ENCODE results near the gene NECAP2. TPM values are rescaled to one million over a fixed set of nuclear protein-coding genes. Genes with fewer than 3 reads are reported as not detected.
"Not testable (repeated sequence)": the region's sequence is repeated elsewhere in the genome, so short reads cannot be mapped to it uniquely, and the experiment has no call there.

NECAP2 gene
- total RNA-seq, 1 experiment from 2014 or later, result 80.0 TPM

GRCh38 chr1:16459352-16459925 is 18.9 kb downstream of the NECAP2 start:
- no peak overlapping the region for H3K4me3 ChIP-seq (ENCODE audit: insufficient read depth, low read depth, low read length)
- no peak for DNase-seq
- H3K36me3 ChIP-seq (replicated peaks; ENCODE audit: control insufficient read depth, insufficient read depth, low read length), result peaks cover 14% of the 10 kb centered on the region
- no peaks in the 10 kb centered on the region for H3K27me3 ChIP-seq (ENCODE audit: control insufficient read depth, insufficient read depth, low read length)

GRCh38 chr1:16461681-16462080 is 21.2 kb downstream of the NECAP2 start:
- peaks cover 11% of the 10 kb centered on the region for H3K36me3 ChIP-seq (replicated peaks; ENCODE audit: control insufficient read depth, insufficient read depth, low read length)
- DNase-seq, result no peak
- no peaks in the 10 kb centered on the region for H3K27me3 ChIP-seq (ENCODE audit: control insufficient read depth, insufficient read depth, low read length)
- H3K4me3 ChIP-seq (ENCODE audit: insufficient read depth, low read depth, low read length), result no peak overlapping the region

- Histone ChIP-seq H3K36me3 (replicated peaks; ENCODE audit: control insufficient read depth, insufficient read depth, low read length) (peaks cover 10% of the 10 kb centered on the region), H3K27me3 (ENCODE audit: control insufficient read depth, insufficient read depth, low read length) (no peaks in the 10 kb centered on the region), H3K4me3 (ENCODE audit: insufficient read depth, low read depth, low read length) (no peak overlapping the region)
- DNase-seq, result no peak
These were observed 22.3 kb downstream of the NECAP2 start for GRCh38 chr1:16462773-16463330.

GRCh38 chr1:16464917-16465625 is 24.5 kb downstream of the NECAP2 start:
- Histone ChIP-seq H3K36me3 (replicated peaks; ENCODE audit: control insufficient read depth, insufficient read depth, low read length) (peaks cover 1% of the 10 kb centered on the region; the same call in 1 of the 2 replicates), H3K4me3 (ENCODE audit: insufficient read depth, low read depth, low read length) (no peak overlapping the region), H3K27me3 (ENCODE audit: control insufficient read depth, insufficient read depth, low read length) (no peaks in the 10 kb centered on the region)
- DNase-seq, result no peak

- H3K36me3 ChIP-seq (replicated peaks; ENCODE audit: control insufficient read depth, insufficient read depth, low read length), result no peaks in the 10 kb centered on the region; the same call in 1 of the 2 replicates
- no peak overlapping the region for H3K4me3 ChIP-seq (ENCODE audit: insufficient read depth, low read depth, low read length)
- DNase-seq, result no peak
- H3K27me3 ChIP-seq (ENCODE audit: control insufficient read depth, insufficient read depth, low read length), result no peaks in the 10 kb centered on the region
These were observed 28.0 kb downstream of the NECAP2 start for GRCh38 chr1:16468558-16468957.

GRCh38 chr1:16474166-16474800 is 33.8 kb downstream of the NECAP2 start:
- Histone ChIP-seq H3K27me3 (ENCODE audit: control insufficient read depth, insufficient read depth, low read length) (no peaks in the 10 kb centered on the region), H3K36me3 (replicated peaks; ENCODE audit: control insufficient read depth, insufficient read depth, low read length) (peaks cover 6% of the 10 kb centered on the region), H3K4me3 (ENCODE audit: insufficient read depth, low read depth, low read length) (no peak overlapping the region)
- peak; percentile 55 for DNase-seq

- peak; percentile 88 for DNase-seq
- not testable (repeated sequence) for H3K4me3 ChIP-seq (ENCODE audit: insufficient read depth, low read depth, low read length); H3K27me3 ChIP-seq (ENCODE audit: control insufficient read depth, insufficient read depth, low read length); H3K36me3 ChIP-seq (replicated peaks; ENCODE audit: control insufficient read depth, insufficient read depth, low read length)
These were observed 34.4 kb downstream of the NECAP2 start for GRCh38 chr1:16474891-16475290.

- DNase-seq, result peak; percentile 39
- H3K36me3 ChIP-seq (replicated peaks; ENCODE audit: control insufficient read depth, insufficient read depth, low read length); H3K27me3 ChIP-seq (ENCODE audit: control insufficient read depth, insufficient read depth, low read length); H3K4me3 ChIP-seq (ENCODE audit: insufficient read depth, low read depth, low read length): not testable (repeated sequence)
These were observed 35.5 kb downstream of the NECAP2 start for GRCh38 chr1:16475771-16476770.

GRCh38 chr1:16478091-16478490 is 37.6 kb downstream of the NECAP2 start:
- peak; percentile 29 for DNase-seq
- Histone ChIP-seq H3K4me3 (ENCODE audit: insufficient read depth, low read depth, low read length) (no peak overlapping the region), H3K27me3 (ENCODE audit: control insufficient read depth, insufficient read depth, low read length) (no peaks in the 10 kb centered on the region), H3K36me3 (replicated peaks; ENCODE audit: control insufficient read depth, insufficient read depth, low read length) (peaks cover 9% of the 10 kb centered on the region)

GRCh38 chr1:16483146-16483545 is 42.6 kb downstream of the NECAP2 start:
- not testable (repeated sequence) for H3K4me3 ChIP-seq (ENCODE audit: insufficient read depth, low read depth, low read length); DNase-seq; H3K27me3 ChIP-seq (ENCODE audit: control insufficient read depth, insufficient read depth, low read length)
- peaks cover 17% of the 10 kb centered on the region for H3K36me3 ChIP-seq (replicated peaks; ENCODE audit: control insufficient read depth, insufficient read depth, low read length)

- H3K4me3 ChIP-seq (ENCODE audit: insufficient read depth, low read depth, low read length); H3K27me3 ChIP-seq (ENCODE audit: control insufficient read depth, insufficient read depth, low read length): not testable (repeated sequence)
- DNase-seq, result peak; percentile 53
These were observed 43.3 kb downstream of the NECAP2 start for GRCh38 chr1:16483639-16484500.

GRCh38 chr1:16484501-16484835 is 43.9 kb downstream of the NECAP2 start:
- peaks cover 13% of the 10 kb centered on the region for H3K36me3 ChIP-seq (replicated peaks; ENCODE audit: control insufficient read depth, insufficient read depth, low read length)
- H3K4me3 ChIP-seq (ENCODE audit: insufficient read depth, low read depth, low read length), result no peak overlapping the region
- DNase-seq, result no peak
- H3K27me3 ChIP-seq (ENCODE audit: control insufficient read depth, insufficient read depth, low read length), result no peaks in the 10 kb centered on the region

More at GRCh38 chr1:16483639-16484500, 43.3 kb downstream of the NECAP2 start:
- peaks cover 13% of the 10 kb centered on the region for H3K36me3 ChIP-seq (replicated peaks; ENCODE audit: control insufficient read depth, insufficient read depth, low read length)

GRCh38 chr1:16484931-16485330 is 44.4 kb downstream of the NECAP2 start:
- Histone ChIP-seq H3K4me3 (ENCODE audit: insufficient read depth, low read depth, low read length) (no peak overlapping the region), H3K36me3 (replicated peaks; ENCODE audit: control insufficient read depth, insufficient read depth, low read length) (peaks cover 13% of the 10 kb centered on the region), H3K27me3 (ENCODE audit: control insufficient read depth, insufficient read depth, low read length) (no peaks in the 10 kb centered on the region)
- DNase-seq, result peak; percentile 22
